ENCODE results near the gene AGRN.

DNA sequence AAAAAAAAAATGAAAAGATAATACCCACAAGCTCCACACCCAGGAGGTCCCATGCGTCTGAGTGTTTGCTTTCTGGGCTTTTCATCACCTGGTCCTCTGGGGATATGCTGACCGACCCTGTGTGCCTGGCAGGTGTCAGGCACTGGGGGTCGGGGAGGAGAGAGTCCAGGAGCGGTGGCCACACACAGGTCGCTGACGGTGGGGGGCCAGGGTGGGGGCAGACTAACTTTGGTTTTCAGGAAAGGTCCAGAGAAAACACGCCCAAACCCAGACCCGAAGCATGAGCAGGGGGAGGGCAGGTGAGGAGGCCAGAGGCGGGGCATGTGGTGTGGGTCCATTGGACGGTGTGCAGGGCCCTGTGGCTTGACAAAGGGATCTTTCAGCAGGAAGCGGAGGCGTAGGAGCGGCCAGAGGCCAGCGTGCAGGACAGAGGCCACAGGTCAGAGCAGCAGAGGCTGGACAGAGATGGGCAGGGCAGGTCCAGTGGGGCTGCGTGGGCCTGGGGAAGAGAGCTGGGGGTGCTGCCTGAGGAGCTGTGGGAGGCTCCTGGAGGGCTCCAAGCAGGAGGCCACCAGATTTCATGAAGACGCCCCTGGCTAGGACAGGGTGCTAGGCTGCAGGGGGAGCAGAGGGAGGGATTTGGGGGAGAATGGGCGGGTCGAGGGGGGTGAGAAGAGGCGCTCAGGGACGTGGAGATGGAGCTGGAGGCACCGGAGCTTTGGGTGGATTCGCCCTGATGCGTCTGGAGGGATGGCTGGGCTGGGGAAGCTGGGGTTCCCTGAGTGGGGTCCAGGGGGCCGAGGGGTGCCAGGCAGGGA is 38.4 kb downstream of the AGRN start:
- TF ChIP-seq FOXA1 (IDR thresholded peaks at IDR 0.05) = no peak
- TF ChIP-seq LEF1 (IDR thresholded peaks at IDR 0.05; ENCODE audit: borderline replicate concordance) = no peak
- TF ChIP-seq PKNOX1 (IDR thresholded peaks at IDR 0.05) = no peak
- TF ChIP-seq FOXM1 (IDR thresholded peaks at IDR 0.05; ENCODE audit: borderline replicate concordance) = no peak
- no peak for TF ChIP-seq FOXK2 (IDR thresholded peaks at IDR 0.05)
- no peak for TF ChIP-seq CTBP1 (IDR thresholded peaks at IDR 0.05; ENCODE audit: borderline replicate concordance)
